ENCODE data around the gene CNTNAP2.
"Not testable (repeated sequence)": the region's sequence is repeated elsewhere in the genome, so short reads cannot be mapped to it uniquely, and the experiment has no call there.

Gene CNTNAP2

GRCh38 chr7:148395352-148395811, 2278.8 kb downstream of the CNTNAP2 start:
- no peak for DNase-seq

DNA sequence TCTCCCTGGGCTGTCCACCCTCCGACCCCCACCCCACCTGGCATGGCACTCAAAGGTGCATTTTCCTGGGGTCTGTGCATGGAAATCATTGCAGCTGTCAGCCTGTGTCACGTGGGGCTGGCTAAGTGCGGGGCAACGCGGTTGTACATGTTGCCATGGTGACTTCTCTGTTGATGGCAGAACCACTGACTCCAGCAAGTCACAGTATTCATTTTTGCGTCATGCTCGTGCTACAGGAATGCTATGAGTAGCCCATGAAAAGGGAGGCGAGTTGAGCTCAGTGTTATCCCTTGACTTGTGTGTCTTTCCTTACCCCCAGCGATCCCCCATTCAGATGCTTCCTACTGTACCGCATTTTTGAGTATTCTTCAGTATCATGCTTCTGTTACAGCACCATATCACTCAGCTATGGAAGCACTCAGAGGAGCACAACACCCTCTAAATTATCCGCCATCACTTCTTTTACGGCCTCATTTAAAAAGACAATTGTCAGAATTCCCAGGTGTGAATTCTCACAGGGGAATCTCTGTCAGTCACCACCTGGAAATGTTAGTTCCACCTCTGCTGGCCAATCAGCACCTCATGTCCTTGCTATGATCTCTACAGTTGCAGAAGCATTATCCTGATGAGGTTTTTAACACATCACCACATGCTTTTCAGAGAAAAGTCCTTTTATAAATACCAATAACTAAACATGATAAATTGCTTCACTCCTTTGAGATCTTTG, 2279.6 kb downstream of the CNTNAP2 start:
- no peak for DNase-seq

DNA sequence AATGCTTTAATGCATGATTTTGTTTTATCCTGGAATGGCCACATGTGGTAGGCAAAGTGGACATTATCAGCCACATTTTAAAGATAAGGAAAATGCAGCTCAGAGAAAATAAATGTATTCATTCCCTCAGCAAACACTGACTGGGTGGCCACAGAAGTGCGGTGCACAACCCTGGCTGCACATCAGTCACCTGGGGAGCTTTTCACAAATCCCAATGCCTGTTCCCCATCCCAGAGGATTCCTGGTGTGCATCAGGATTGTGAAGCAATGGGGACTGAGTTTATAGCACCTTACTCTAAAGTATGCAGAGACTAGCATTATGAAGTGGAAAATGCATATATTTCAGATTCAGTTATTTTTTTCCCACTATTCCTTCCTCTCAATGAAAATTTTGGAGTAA, 2280.5 kb downstream of the CNTNAP2 start:
- DNase-seq: no peak

DNA sequence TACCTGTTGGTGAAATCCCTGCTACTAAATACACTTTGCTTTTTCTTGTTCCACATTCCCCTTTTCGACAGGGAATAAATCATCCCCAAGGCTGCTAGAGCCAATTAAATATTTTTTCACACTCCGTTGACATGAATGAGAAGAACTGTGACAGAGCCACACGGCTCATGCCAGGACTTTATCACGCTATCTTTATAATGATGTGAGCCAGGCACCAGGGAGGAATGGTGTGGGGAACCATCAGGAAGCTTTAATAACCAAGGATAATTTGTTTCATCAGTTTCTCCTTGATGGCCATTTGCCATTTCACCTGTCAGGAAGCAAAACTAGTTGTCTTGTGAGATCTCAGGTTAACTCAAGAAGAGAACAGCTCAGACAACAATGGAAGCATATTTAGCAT, 2280.9 kb downstream of the CNTNAP2 start:
- no peak for DNase-seq

GRCh38 chr7:148397985-148398384, 2281.4 kb downstream of the CNTNAP2 start:
- DNase-seq: no peak

- peak; percentile 5 for DNase-seq
Measured at GRCh38 chr7:148398844-148399365, 2282.3 kb downstream of the CNTNAP2 start.

DNA sequence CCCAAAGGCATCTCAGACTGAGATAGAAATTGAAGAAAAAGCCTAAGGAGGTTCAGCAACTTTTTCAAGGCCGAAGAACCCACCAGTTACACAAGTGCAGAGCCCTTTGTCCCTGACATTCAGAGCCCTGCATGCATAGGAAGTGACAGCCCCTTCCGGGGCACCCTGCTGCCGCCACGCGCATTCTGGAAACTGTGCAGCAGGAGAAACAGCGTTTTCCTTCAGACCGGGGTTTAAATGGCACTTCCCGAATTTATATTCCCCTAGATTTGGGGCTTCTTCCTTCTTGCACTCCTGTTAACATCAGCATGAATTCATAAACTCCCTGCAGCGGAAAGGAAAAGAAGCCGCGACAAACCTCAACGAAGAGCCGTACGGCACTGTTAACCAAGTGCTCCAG, 2283.5 kb downstream of the CNTNAP2 start:
- no peak for DNase-seq

GRCh38 chr7:148402159-148402558, 2285.6 kb downstream of the CNTNAP2 start:
- no peak for DNase-seq

DNA sequence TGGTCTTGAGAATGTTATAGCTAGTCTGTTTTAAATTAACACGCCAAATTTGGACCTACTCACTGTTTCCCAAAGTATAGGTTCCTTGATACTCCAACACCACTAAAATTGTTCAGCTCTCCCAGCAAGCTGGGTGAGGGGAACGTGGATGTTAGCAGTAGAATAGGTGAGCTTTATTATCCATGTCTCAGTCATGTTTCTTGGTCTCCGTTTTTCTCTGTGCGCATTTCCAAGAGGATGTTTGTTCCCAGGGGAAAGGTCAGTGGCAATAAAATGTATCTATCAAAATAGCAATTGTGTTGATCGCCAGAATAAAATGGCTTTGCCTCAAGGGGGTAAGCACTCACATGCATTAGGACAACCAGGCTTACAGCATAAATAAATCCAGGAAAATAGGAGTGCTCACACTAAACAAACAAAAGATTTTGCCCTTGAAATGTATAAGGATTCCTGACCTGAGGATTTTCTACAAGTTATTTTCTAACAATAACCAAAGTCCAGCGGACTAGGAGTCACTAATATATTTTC, 2286.9 kb downstream of the CNTNAP2 start:
- no peak for DNase-seq

DNA sequence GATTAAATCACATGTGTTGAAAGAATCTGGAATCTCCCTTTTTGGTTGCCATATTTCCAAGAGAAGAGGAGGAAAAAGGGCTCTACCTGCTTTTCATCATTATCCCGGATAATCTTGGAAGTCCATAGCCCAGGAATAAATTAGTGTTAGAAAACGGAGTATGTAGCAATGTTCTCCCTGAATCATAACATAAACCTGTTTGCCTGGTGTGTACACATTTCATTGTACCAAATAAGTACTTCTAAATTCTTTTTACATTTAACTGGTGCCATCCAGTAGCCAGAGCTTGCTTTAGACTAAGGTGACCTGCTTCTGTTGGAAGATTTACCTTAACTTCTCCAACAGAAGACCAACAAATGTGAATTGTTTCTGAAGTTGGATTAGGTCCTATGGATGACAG, 2291.7 kb downstream of the CNTNAP2 start:
- no peak for DNase-seq

DNA sequence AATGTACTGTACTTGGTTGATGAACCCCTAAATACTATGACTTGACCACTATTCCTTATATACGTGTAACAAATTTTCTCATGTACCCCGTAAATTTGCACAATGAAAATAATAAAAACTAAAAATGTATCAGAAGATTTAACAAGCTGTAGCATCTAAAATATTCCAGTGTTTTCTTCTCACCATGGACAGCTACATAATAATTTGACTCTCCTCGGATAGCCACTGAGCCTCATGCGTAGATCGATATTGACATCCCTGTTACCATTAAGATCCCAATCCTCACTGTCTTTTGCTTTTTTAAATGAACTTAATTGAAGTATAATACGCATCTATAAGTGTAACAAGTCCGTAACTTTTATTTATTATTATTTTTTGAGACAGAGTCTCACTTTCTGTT, 2294.3 kb downstream of the CNTNAP2 start:
- no peak for DNase-seq

GRCh38 chr7:148412691-148413090, 2296.1 kb downstream of the CNTNAP2 start:
- no peak for DNase-seq

GRCh38 chr7:148419856-148420832, 2303.5 kb downstream of the CNTNAP2 start:
- DNase-seq: peak; percentile 59

GRCh38 chr7:148422030-148422429, 2305.4 kb downstream of the CNTNAP2 start:
- DNase-seq: no peak

DNA sequence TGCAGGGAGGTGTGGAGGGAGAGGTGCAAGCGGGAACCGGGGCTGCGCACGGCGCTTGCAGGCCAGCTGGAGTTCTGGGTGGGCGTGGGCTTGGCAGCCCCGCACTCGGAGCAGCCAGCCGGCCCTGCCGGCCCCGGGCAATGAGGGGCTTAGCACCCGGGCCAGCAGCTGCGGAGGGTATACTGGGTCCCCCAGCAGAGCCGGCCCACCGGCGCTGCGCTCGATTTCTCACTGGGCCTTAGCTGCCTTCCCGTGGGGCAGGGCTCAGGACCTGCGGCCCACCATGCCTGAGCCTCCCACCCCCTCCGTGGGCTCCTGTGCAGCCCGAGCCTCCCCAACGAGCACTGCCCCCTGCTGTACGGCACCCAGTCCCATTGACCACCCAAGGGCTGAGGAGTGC, 2309.8 kb downstream of the CNTNAP2 start:
- DNase-seq: not testable (repeated sequence)

DNA sequence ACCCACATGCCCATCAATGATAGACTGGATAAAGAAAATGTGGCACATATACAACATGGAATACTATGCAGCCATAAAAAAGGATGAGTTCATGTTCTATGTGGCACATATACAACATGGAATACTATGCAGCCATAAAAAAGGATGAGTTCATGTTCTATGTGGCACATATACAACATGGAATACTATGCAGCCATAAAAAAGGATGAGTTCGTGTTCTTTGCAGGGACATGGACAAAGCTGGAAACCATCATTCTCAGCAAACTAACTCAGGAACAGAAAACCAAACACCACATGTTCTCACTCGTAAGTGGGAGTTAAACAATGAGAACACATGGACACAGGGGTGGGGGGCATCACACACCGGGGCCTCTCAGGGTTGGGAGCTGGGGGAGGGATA, 2314.1 kb downstream of the CNTNAP2 start:
- not testable (repeated sequence) for DNase-seq

- no peak for DNase-seq
Measured at GRCh38 chr7:148433521-148434180, 2317.1 kb downstream of the CNTNAP2 start.

DNA sequence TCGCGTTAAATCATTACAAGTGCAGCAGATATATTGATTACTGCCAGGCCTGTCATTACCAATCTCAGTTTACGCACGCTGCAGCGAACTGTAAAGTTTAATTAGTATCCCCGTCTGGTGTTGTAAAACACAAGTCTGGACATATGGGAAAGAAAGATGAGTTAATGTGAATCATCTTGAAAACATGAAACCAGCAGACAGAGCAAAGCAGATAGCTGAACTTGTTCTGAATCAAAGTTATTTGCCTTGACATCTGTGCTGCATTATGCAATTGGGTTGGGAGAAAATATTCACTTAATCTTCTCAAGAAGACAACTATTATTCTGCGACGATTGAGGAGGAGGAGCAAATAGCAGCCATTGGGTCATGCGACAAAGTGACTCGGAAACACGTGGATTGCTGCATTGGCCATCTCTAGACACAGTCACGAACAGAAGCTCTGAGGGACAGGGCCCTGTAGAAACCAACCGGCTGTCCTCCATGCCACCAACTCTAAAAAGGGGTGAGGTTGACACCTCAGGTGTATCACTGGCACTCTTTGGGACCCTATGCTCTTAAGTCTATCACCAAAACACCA, 2317.7 kb downstream of the CNTNAP2 start:
- DNase-seq: no peak

DNA sequence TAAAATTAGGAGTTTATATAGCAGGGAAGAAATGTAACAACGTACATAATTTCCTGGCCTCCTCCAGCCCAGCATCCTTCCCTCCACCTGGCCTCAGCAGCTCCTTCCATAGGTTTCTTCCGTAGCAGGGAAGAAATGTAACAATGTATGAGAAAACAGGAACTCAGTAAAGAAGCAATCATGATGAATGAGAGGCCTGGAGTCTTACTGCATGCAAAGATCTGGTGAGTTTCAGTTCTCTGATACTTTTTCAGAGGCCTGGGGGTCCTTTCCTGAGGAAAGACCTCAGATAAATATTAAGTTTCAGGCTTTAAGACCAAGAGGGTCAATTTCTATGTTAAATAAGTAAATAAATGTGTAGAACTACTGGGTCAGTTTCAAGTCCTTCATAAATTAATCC, 2318.3 kb downstream of the CNTNAP2 start:
- DNase-seq: no peak

DNA sequence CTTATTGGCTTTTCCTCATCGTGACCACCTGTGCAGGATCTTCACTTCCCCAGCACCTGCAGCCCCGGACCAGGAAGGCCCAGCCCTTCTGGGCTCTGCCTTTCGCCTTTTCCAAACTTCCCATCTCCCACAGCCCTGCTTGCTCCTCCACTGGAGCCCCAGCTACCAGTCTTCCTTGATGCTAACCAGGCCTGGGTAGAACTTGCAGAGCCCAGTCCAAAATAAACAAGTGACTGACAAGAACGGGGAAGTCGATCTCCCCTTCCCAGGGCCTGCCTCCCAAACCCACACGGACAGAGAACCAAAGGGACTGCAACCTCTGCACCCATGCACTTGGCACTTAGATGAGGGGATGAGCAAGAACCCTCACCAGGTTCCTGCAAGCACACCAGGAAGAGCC, 2319.1 kb downstream of the CNTNAP2 start:
- DNase-seq: no peak

GRCh38 chr7:148436135-148436534, 2319.5 kb downstream of the CNTNAP2 start:
- no peak for DNase-seq

GRCh38 chr7:148436571-148436970, 2320.0 kb downstream of the CNTNAP2 start:
- DNase-seq: no peak

Measured in activated CD4-positive, alpha-beta T cell treated with anti-CD3 and anti-CD28 coated beads, Interleukin-2, Interleukin-6, amounts not matched to agents 100 ng/mL and 50 ng/mL, durations not matched to agents 16 hours and 8 hours (primary cell).